Endothelial cell of umbilical vein (primary cell): Measurements from ENCODE around the gene IL10. TPM values are rescaled to one million over a fixed set of nuclear protein-coding genes. Genes with fewer than 3 reads are reported as not detected.

Source experiments
- BruUV-seq: library from RNA; stranded (reverse); fragments of 400-500 nt; replicated peaks from 2 replicates; lab custom pipeline; 2021; lab: Mats Ljungman, UMichigan
- CTCF ChIA-PET: fragments of 300-600, 350-600 bp; sonication (Branson Sonifier 250); formaldehyde crosslinking; loops from one replicate; lab custom pipeline; 2021; ENCODE audit warnings: antibody characterized with exemption, inconsistent platforms; lab: Charles Lee
- POLR2A ChIA-PET: fragments of 300-600, 350-600 bp; sonication (Branson Sonifier 250); formaldehyde crosslinking; loops from one replicate; lab custom pipeline; 2021; ENCODE audit warnings: antibody characterized with exemption, inconsistent platforms; lab: Charles Lee
- DNase-seq: peaks from one replicate; pipeline ENCODE4 v3.0.0-alpha.2; 2011; ENCODE audit warnings: low read depth, low spot score
- FAIRE-seq: peaks from 2 replicates; lab custom pipeline; 2011; peaks lifted over from hg19 to GRCh38; lab: Jason Lieb, UNC
- H2AFZ ChIP-seq: 2 replicates; pipeline ENCODE4 v1.6.0; 2012; ENCODE audit warnings: low read depth, low read length, control low read depth, inconsistent platforms
- H3K27ac ChIP-seq: 2 replicates; pipeline ENCODE4 v1.5.1; 2011; ENCODE audit warnings: low read depth, mild to moderate bottlenecking, control low read depth, low read length, moderate library complexity; ENCODE audit not compliant: insufficient read depth
- H3K27me3 ChIP-seq, 2 experiments: 2 replicates each; pipeline versions ENCODE4 v1.6.0 to v1.6.1; 2011; ENCODE audit warnings: low read length in 2 of 2, mixed read lengths in 1 of 2; ENCODE audit not compliant: control insufficient read depth in 2 of 2, insufficient read depth in 2 of 2
- H3K36me3 ChIP-seq, 2 experiments: 2 replicates in 1 of 2; 3 replicates in 1 of 2; pipeline ENCODE4 v1.5.1; 2011; ENCODE audit warnings: low read length in 2 of 2, mild to moderate bottlenecking in 1 of 2, moderate library complexity in 1 of 2; ENCODE audit not compliant: control insufficient read depth in 2 of 2, insufficient read depth in 2 of 2; ENCODE audit errors: extremely low read depth in 1 of 2
- H3K4me1 ChIP-seq: 3 replicates; pipeline ENCODE4 v1.5.1; 2011; ENCODE audit warnings: mild to moderate bottlenecking, low read length; ENCODE audit not compliant: control insufficient read depth, insufficient read depth; ENCODE audit errors: extremely low read depth
- H3K4me2 ChIP-seq: 2 replicates; pipeline ENCODE4 v1.6.1; 2011; ENCODE audit warnings: low read length, control low read depth, mixed read lengths; ENCODE audit not compliant: insufficient read depth
- H3K4me3 ChIP-seq, 3 experiments: fragments of 200-600 bp in 1 of 3; sonication (generic), shearing (Covaris generic) in 1 of 3; replicated peaks in 1 of 3; 2 replicates each; pipeline ENCODE4 v1.5.1; 2011 to 2016; ENCODE audit warnings: control low read depth in 3 of 3, low read length in 3 of 3, mild to moderate bottlenecking in 2 of 3, inconsistent platforms in 1 of 3, low read depth in 1 of 3, moderate library complexity in 1 of 3; ENCODE audit not compliant: insufficient read depth in 1 of 3
- H3K79me2 ChIP-seq: 2 replicates; pipeline ENCODE4 v1.6.0; 2012; ENCODE audit warnings: low read length, inconsistent platforms; ENCODE audit not compliant: control insufficient read depth, insufficient read depth
- H3K9ac ChIP-seq: replicated peaks from 2 replicates; pipeline ENCODE3; 2011; ENCODE audit warnings: low read length, control low read depth; ENCODE audit not compliant: insufficient read depth; ENCODE audit errors: extremely low read depth
- H3K9me1 ChIP-seq: replicated peaks from 3 replicates; pipeline ENCODE4 v1.6.0; 2011; ENCODE audit warnings: mild to moderate bottlenecking, low read length; ENCODE audit not compliant: control insufficient read depth, insufficient read depth; ENCODE audit errors: extremely low read depth
- H3K9me3 ChIP-seq: replicated peaks from 2 replicates; pipeline ENCODE4 v1.5.1; 2012; ENCODE audit warnings: low read length, inconsistent platforms; ENCODE audit not compliant: control insufficient read depth, insufficient read depth
- H4K20me1 ChIP-seq: replicated peaks from 2 replicates; pipeline ENCODE3; 2011; ENCODE audit warnings: mild to moderate bottlenecking, low read length; ENCODE audit not compliant: control insufficient read depth, insufficient read depth; ENCODE audit errors: extremely low read depth
- CTCF ChIP-seq, 2 donors: IDR thresholded peaks; 1 replicate in 1 of 2; 2 replicates in 1 of 2; pipeline ENCODE4 v1.5.1; 2011; ENCODE audit warnings: low read length in 2 of 2, mild to moderate bottlenecking in 2 of 2, moderate library complexity in 2 of 2, control low read depth in 1 of 2, inconsistent platforms in 1 of 2, low read depth in 1 of 2; ENCODE audit not compliant: insufficient read depth in 1 of 2; ENCODE audit errors: extremely low read depth in 1 of 2
- EZH2 ChIP-seq: IDR thresholded peaks from 2 replicates; pipeline ENCODE4 v1.6.1; 2012; ENCODE audit warnings: borderline replicate concordance, low read depth, mild to moderate bottlenecking, moderate library complexity, low read length, inconsistent platforms; ENCODE audit not compliant: severe bottlenecking
- FOS ChIP-seq: IDR thresholded peaks from 2 replicates; pipeline ENCODE4 v1.6.1; 2011; ENCODE audit warnings: mild to moderate bottlenecking, low read length, moderate library complexity, borderline replicate concordance; ENCODE audit not compliant: insufficient read depth
- GATA2 ChIP-seq: IDR thresholded peaks from 2 replicates; pipeline ENCODE4 v1.7.0; 2011; ENCODE audit warnings: low read depth, mild to moderate bottlenecking, moderate library complexity, mixed read lengths, low read length; ENCODE audit not compliant: insufficient read length, insufficient read depth
- JUN ChIP-seq: IDR thresholded peaks from 2 replicates; pipeline ENCODE4 v1.6.1; 2011; ENCODE audit warnings: borderline replicate concordance, low read depth; ENCODE audit not compliant: insufficient read length, insufficient read depth
- MAX ChIP-seq: IDR thresholded peaks from 2 replicates; pipeline ENCODE4 v1.6.1; 2011; ENCODE audit not compliant: insufficient read depth, insufficient read length
- MYC ChIP-seq: IDR thresholded peaks from one replicate; pipeline ENCODE4 v1.6.1; 2011; ENCODE audit warnings: mild to moderate bottlenecking, low read depth, low read length
- POLR2A ChIP-seq: IDR thresholded peaks from 2 replicates; pipeline ENCODE4 v1.6.1; 2012; ENCODE audit warnings: low read depth, mild to moderate bottlenecking, control low read depth, low read length
- POLR2AphosphoS5 ChIP-seq: IDR thresholded peaks from 2 replicates; pipeline ENCODE4 v1.6.1; 2012; ENCODE audit warnings: low read depth, mild to moderate bottlenecking, control low read depth, low read length, moderate library complexity; ENCODE audit not compliant: insufficient read depth
- dilution Hi-C: fragments of 300-500 bp; cut with MboI; formaldehyde crosslinking; loops from one replicate; pipeline ENCODE4 v1.15.0; 2019; ENCODE audit warnings: low sequenced_read_pairs; ENCODE audit not compliant: extremely low pct_ligation_motif_present
- intact Hi-C: fragments of 100-400 bp; cut with micrococcal nuclease; formaldehyde crosslinking; loops from one replicate; pipeline ENCODE4 v1.10.0; 2022
- polyA plus RNA-seq, 4 experiments: library from polyadenylated mRNA; depleted of rRNA in 3 of 4; stranded (reverse) in 3 of 4; unstranded in 1 of 4; fragments of >200 nt; gene quantifications; 2 replicates each; pipeline versions ENCODE4 v1.2.1 to v1.2.3, GENCODE V29; 2011 to 2012; ENCODE audit warnings: missing spikeins in 1 of 4
- total RNA-seq: library from RNA; stranded (reverse); gene quantifications from 2 replicates; pipeline ENCODE4 v1.2.3, GENCODE V29; 2021

IL10 gene
- total and polyA plus RNA-seq, 2 donors (not counting 3 experiments of a cell fraction or from before 2014, with no cell fraction given), result not detected

- Histone ChIP-seq H3K9ac (no peak overlapping the region), H4K20me1 (no peaks in the 10 kb centered on the region), H2AFZ (no peak overlapping the region), H3K9me1 (no peaks in the 10 kb centered on the region), H3K36me3 (no peaks in the 10 kb centered on the region), H3K4me2 (no peak overlapping the region), H3K27me3 (peaks cover 3 to 13% of the 10 kb centered on the region in 2 experiments), H3K9me3 (no peaks in the 10 kb centered on the region), H3K4me1 (no peaks in the 10 kb centered on the region), H3K27ac (no peak overlapping the region), H3K79me2 (no peaks in the 10 kb centered on the region), H3K4me3 (no peak overlapping the region)
- intact Hi-C loops, result loop anchor here (1.0 to 5.0 kb wide), 3 partner anchors 81 to 176 kb away; no protein-coding TSS in a partner anchor
- dilution Hi-C loops, result no loop called here
- ChIA-PET POLR2A (no interaction called here), CTCF (interaction anchor here (1.3 to 5.4 kb wide), 10 partner anchors 13 to 691 kb away, joined by 3 to 64 read pairs (median 6); no protein-coding TSS in a partner anchor)
- TF ChIP-seq CTCF (IDR thresholded peaks at IDR 0.05; ENCODE audit: extremely low read depth in 1 of 2, insufficient read depth in 1 of 2, low read depth in 1 of 2, low read length in 2 of 2) (peak in 1 of 2 donors; percentile 21), FOS (no peak)
- FAIRE-seq (no peak), DNase-seq (no peak)
- BruUV-seq, result no TSS peak
Observed at GRCh38 chr1:206808615-206809014, 36.3 kb upstream of the IL10 start.

GRCh38 chr1:206805357-206805756 is 33.1 kb upstream of the IL10 start:
- Histone ChIP-seq H3K36me3 (no peaks in the 10 kb centered on the region), H3K27ac (no peak overlapping the region), H3K27me3 (peaks cover 3 to 17% of the 10 kb centered on the region in 2 experiments), H3K4me3 (no peak overlapping the region), H3K9ac (no peak overlapping the region), H3K4me2 (no peak overlapping the region), H3K9me1 (no peaks in the 10 kb centered on the region), H3K79me2 (no peaks in the 10 kb centered on the region), H3K4me1 (no peaks in the 10 kb centered on the region), H3K9me3 (no peaks in the 10 kb centered on the region), H4K20me1 (no peaks in the 10 kb centered on the region), H2AFZ (no peak overlapping the region)
- ChIA-PET POLR2A (no interaction called here), CTCF (interaction anchor here (1.0 to 1.3 kb wide), 2 partner anchors 31 to 107 kb away, joined by 3 to 5 read pairs; no protein-coding TSS in a partner anchor)
- dilution Hi-C loops (no loop called here), intact Hi-C loops (loop anchor here (5.0 kb wide), 2 partner anchors 78 to 173 kb away; no protein-coding TSS in a partner anchor)
- no peak for TF ChIP-seq EZH2
- no peak for TF ChIP-seq FOS
- TF ChIP-seq POLR2AphosphoS5, result no peak
- TF ChIP-seq GATA2, result no peak
- no peak for TF ChIP-seq MAX
- TF ChIP-seq MYC, result no peak
- no peak for TF ChIP-seq CTCF (IDR thresholded peaks at IDR 0.05; ENCODE audit: extremely low read depth in 1 of 2, insufficient read depth in 1 of 2, low read depth in 1 of 2, low read length in 2 of 2)
- no peak for TF ChIP-seq POLR2A
- TF ChIP-seq JUN, result no peak
- no TSS peak for BruUV-seq
- no peak for DNase-seq
- FAIRE-seq, result no peak
